Common myeloid progenitor, CD34-positive (primary cell): ENCODE results near the gene ADSL.
"Not testable (repeated sequence)": the region's sequence is repeated elsewhere in the genome, so short reads cannot be mapped to it uniquely, and the experiment has no call there.

Source experiments
- CTCF ChIA-PET: fragments of 350-600 bp; sonication (Branson Sonifier 250); formaldehyde crosslinking; loops from one replicate; lab custom pipeline; 2021; ENCODE audit warnings: antibody characterized with exemption; lab: Charles Lee
- POLR2A ChIA-PET: fragments of 350-600 bp; sonication (Branson Sonifier 250); formaldehyde crosslinking; loops from one replicate; lab custom pipeline; 2021; ENCODE audit warnings: antibody characterized with exemption; lab: Charles Lee
- DNase-seq, 3 donors: peaks; one replicate each; pipeline versions ENCODE4 v3.0.0 to v3.0.0-alpha.2; 2013
- H3K27ac ChIP-seq, 2 experiments: 1 replicate in 1 of 2; 2 replicates in 1 of 2; pipeline ENCODE4 v1.7.0; 2013; ENCODE audit warnings: inconsistent platforms in 2 of 2, low read length in 2 of 2, mild to moderate bottlenecking in 2 of 2, low read depth in 1 of 2, moderate library complexity in 1 of 2; ENCODE audit not compliant: severe bottlenecking in 2 of 2, insufficient read depth in 1 of 2, poor library complexity in 1 of 2
- H3K27me3 ChIP-seq, 5 experiments: replicated peaks in 2 of 5; 1 replicate in 3 of 5; 2 replicates in 2 of 5; pipeline versions ENCODE4 v1.6.1 to v1.7.0; 2013; ENCODE audit warnings: low read length in 4 of 5, mild to moderate bottlenecking in 2 of 5, moderate library complexity in 2 of 5, inconsistent platforms in 1 of 5; ENCODE audit not compliant: insufficient read depth in 5 of 5, control insufficient read depth in 4 of 5
- H3K36me3 ChIP-seq, 4 experiments: 1 replicate in 2 of 4; 2 replicates in 2 of 4; pipeline versions ENCODE4 v1.6.1 to v1.7.0; 2013; ENCODE audit warnings: low read length in 3 of 4, control low read depth in 1 of 4, mild to moderate bottlenecking in 1 of 4; ENCODE audit not compliant: control insufficient read depth in 4 of 4, insufficient read depth in 4 of 4
- H3K4me1 ChIP-seq, 4 experiments: 1 replicate in 3 of 4; 2 replicates in 1 of 4; pipeline versions ENCODE4 v1.6.1 to v1.7.1; 2013; ENCODE audit warnings: low read length in 3 of 4, mild to moderate bottlenecking in 3 of 4, control low read depth in 1 of 4, inconsistent platforms in 1 of 4, moderate library complexity in 1 of 4; ENCODE audit not compliant: control insufficient read depth in 4 of 4, insufficient read depth in 4 of 4; ENCODE audit errors: control extremely low read depth in 1 of 4
- H3K4me3 ChIP-seq, 7 experiments: 1 replicate in 4 of 7; 2 replicates in 3 of 7; pipeline versions ENCODE4 v1.5.1 to v1.7.0; 2013; ENCODE audit warnings: mild to moderate bottlenecking in 7 of 7, low read length in 6 of 7, moderate library complexity in 6 of 7, inconsistent platforms in 2 of 7, low read depth in 2 of 7, control low read depth in 1 of 7; ENCODE audit not compliant: insufficient read depth in 4 of 7, control insufficient read depth in 1 of 7; ENCODE audit errors: extremely low read depth in 1 of 7
- H3K9me3 ChIP-seq, 5 experiments: 1 replicate in 4 of 5; 2 replicates in 1 of 5; pipeline versions ENCODE4 v1.6.1 to v1.7.1; 2013; ENCODE audit warnings: low read length in 4 of 5, mild to moderate bottlenecking in 2 of 5, inconsistent platforms in 1 of 5, low read depth in 1 of 5, moderate library complexity in 1 of 5; ENCODE audit not compliant: control insufficient read depth in 4 of 5, insufficient read depth in 2 of 5; ENCODE audit errors: control extremely low read depth in 1 of 5
- WGBS: methylation state at CpG from one replicate; pipeline ENCODE4 v1.1.5; 2013; ENCODE audit not compliant: insufficient coverage; 5-methylcytosine and 5-hydroxymethylcytosine counted together

The ADSL gene

DNA sequence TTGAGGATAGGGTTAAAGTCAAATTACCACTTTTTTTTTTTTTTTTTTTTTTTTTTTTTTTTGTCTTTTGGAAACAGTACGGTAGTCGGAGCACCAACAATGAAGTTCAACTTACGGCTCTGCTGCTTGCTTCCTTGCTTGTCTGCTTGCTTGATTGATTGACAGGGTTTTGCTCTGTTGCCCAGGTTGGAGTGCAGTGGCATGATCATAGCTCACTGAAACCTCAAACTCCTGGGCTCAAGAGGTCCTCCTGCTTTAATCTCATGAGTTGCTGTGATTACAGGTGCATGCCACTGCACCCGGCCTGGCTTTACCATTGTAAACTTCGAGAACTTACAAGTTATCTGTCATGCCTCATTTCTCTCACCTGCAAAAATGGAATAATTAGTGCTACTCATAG lies 29.8 kb downstream of the ADSL start:
- Histone ChIP-seq H3K9me3 (no peaks in the 10 kb centered on the region), H3K4me1 (peaks cover 3% of the 10 kb centered on the region in 4 experiments), H3K4me3 (no peak overlapping the region), H3K27ac (no peak overlapping the region), H3K36me3 (peaks cover 0 to 7% (median 3%) of the 10 kb centered on the region in 4 experiments), H3K27me3 (no peaks in the 10 kb centered on the region)
- DNase-seq, result no peak
- ChIA-PET POLR2A (no interaction called here), CTCF (interaction anchor here (0.9 to 1.5 kb wide), 2 partner anchors 51 to 108 kb away, joined by 3 read pairs; no protein-coding TSS in a partner anchor)
- WGBS, result 100% methylated on average over 2 of the region's 5 CpGs

DNA sequence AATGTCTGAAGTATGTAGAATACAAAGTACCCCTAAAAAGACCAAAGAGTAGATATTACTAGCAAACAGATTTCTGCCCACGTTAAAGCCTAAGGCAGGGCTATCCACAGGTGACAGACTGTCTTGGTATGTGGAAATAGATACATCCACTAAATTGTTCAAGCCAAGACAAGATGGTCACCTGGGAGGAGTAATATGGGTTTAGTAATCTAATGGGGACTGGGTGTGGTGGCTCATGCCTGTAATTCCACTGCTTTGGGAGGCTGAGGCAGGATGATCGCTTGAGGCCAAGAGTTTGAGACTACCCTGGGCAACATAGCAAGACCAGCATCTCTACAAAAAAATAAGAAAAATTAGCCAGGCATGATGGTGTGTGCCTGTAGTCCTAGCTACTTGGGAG lies 31.6 kb downstream of the ADSL start:
- DNase-seq, result no peak
- no peaks in the 10 kb centered on the region for H3K4me1 ChIP-seq
- ChIA-PET CTCF (interaction anchor here (0.6 to 1.5 kb wide), 4 partner anchors 10 to 235 kb away, joined by 3 to 4 read pairs (median 3); no protein-coding TSS in a partner anchor), POLR2A (no interaction called here)
- H3K27ac ChIP-seq, result no peak overlapping the region
- no CpG with 5 or more reads among the region's 2 CpGs for WGBS
- H3K27me3 ChIP-seq, result no peaks in the 10 kb centered on the region
- no peaks in the 10 kb centered on the region for H3K9me3 ChIP-seq
- no peak overlapping the region for H3K4me3 ChIP-seq
- peaks cover 0 to 4% (median 1%) of the 10 kb centered on the region in 4 experiments for H3K36me3 ChIP-seq

- POLR2A ChIA-PET, result not testable (repeated sequence)
Measured at GRCh38 chr22:40378448-40378847, 32.1 kb downstream of the ADSL start.

GRCh38 chr22:40381461-40381860 lies 35.2 kb downstream of the ADSL start:
- ChIA-PET CTCF (interaction anchor here (0.9 to 1.9 kb wide), 3 partner anchors 12 to 87 kb away, joined by 3 to 6 read pairs (median 3); no protein-coding TSS in a partner anchor), POLR2A (no interaction called here)
- H3K9me3 ChIP-seq, result no peaks in the 10 kb centered on the region
- no peaks in the 10 kb centered on the region for H3K27me3 ChIP-seq
- H3K27ac ChIP-seq, result no peak overlapping the region
- DNase-seq, result no peak
- no peak overlapping the region for H3K4me3 ChIP-seq
- H3K36me3 ChIP-seq, result no peaks in the 10 kb centered on the region
- 90% methylated on average over 2 of the region's 3 CpGs for WGBS
- H3K4me1 ChIP-seq, result peaks cover 4 to 30% (median 15%) of the 10 kb centered on the region in 4 experiments

More at GRCh38 chr22:40378448-40378847, 32.1 kb downstream of the ADSL start:
- H3K27me3 ChIP-seq, H3K4me1 ChIP-seq, H3K27ac ChIP-seq, CTCF ChIA-PET, H3K36me3 ChIP-seq, H3K4me3 ChIP-seq, H3K9me3 ChIP-seq, DNase-seq: not testable (repeated sequence)
- 92% methylated on average over 7 of the region's 11 CpGs for WGBS

- WGBS, result 60% methylated on average over 1 of the region's 3 CpGs
- POLR2A ChIA-PET, result interaction anchor here (0.9 kb wide), 1 partner anchor 17 kb away, joined by 4 read pairs; no protein-coding TSS in a partner anchor
- no peaks in the 10 kb centered on the region for H3K27me3 ChIP-seq
- CTCF ChIA-PET, result interaction anchor here (1.0 kb wide), 1 partner anchor 9 kb away, joined by 3 read pairs; no protein-coding TSS in a partner anchor
- no peak overlapping the region for H3K27ac ChIP-seq
- no peaks in the 10 kb centered on the region for H3K9me3 ChIP-seq
- DNase-seq, result peak in 1 of 3 donors; percentile 35
- H3K36me3 ChIP-seq, result peaks cover 0 to 2% (median 0%) of the 10 kb centered on the region in 4 experiments
- H3K4me3 ChIP-seq, result no peak overlapping the region
- peaks cover 10 to 52% (median 25%) of the 10 kb centered on the region in 4 experiments for H3K4me1 ChIP-seq
Measured at GRCh38 chr22:40383905-40384304, 37.6 kb downstream of the ADSL start.

GRCh38 chr22:40385036-40385782 lies 38.9 kb downstream of the ADSL start:
- peak; percentile 59 to 90 (median 85) for DNase-seq
- CTCF ChIA-PET, result interaction anchor here (0.6 to 1.4 kb wide), 5 partner anchors 10 to 121 kb away, joined by 3 to 8 read pairs (median 4); no protein-coding TSS in a partner anchor
- Histone ChIP-seq H3K36me3 (peaks cover 0 to 2% (median 0%) of the 10 kb centered on the region in 4 experiments), H3K27ac (peak overlapping the region; percentile 46 to 70), H3K4me3 (peak overlapping the region in 6 of 7 experiments; percentile 44 to 79 (median 53)), H3K9me3 (no peaks in the 10 kb centered on the region), H3K4me1 (peaks cover 10 to 52% (median 26%) of the 10 kb centered on the region in 4 experiments), H3K27me3 (no peaks in the 10 kb centered on the region)
- WGBS, result 6% methylated on average over 9 of the region's 10 CpGs
- POLR2A ChIA-PET, result interaction anchor here (0.7 kb wide), 1 partner anchor 13 kb away, joined by 3 read pairs; no protein-coding TSS in a partner anchor
